Measurements from ENCODE around the gene RPP30.
"Not testable (repeated sequence)": the region's sequence is repeated elsewhere in the genome, so short reads cannot be mapped to it uniquely, and the experiment has no call there.

The RPP30 gene

GRCh38 chr10:90917238-90917967 lies 45.6 kb downstream of the RPP30 start:
- no peak for DNase-seq (ENCODE audit: low read depth)

- no peak for DNase-seq (ENCODE audit: low read depth)
These were observed 46.2 kb downstream of the RPP30 start for GRCh38 chr10:90917968-90918318.

GRCh38 chr10:90919683-90920574 lies 48.2 kb downstream of the RPP30 start:
- DNase-seq (ENCODE audit: low read depth), result no peak

- DNase-seq (ENCODE audit: low read depth), result no peak
These were observed 49.4 kb downstream of the RPP30 start, which contains the start of gene ANKRD1 for GRCh38 chr10:90920986-90921666. ANKRD1 (minus strand) TSS chr10:90921087; CDS start chr10:90921027, 60 bp downstream.

GRCh38 chr10:90921906-90922305 lies 50.1 kb downstream of the RPP30 start:
- DNase-seq (ENCODE audit: low read depth), result no peak

- DNase-seq (ENCODE audit: low read depth), result no peak
These were observed 51.4 kb downstream of the RPP30 start for GRCh38 chr10:90923111-90923731.

GRCh38 chr10:90924552-90924951 lies 52.8 kb downstream of the RPP30 start:
- DNase-seq (ENCODE audit: low read depth), result no peak

- no peak for DNase-seq (ENCODE audit: low read depth)
These were observed 53.6 kb downstream of the RPP30 start for GRCh38 chr10:90925079-90926029.

GRCh38 chr10:90927293-90927692 lies 55.5 kb downstream of the RPP30 start:
- no peak for DNase-seq (ENCODE audit: low read depth)

GRCh38 chr10:90929179-90929578 lies 57.4 kb downstream of the RPP30 start:
- DNase-seq (ENCODE audit: low read depth), result no peak

- DNase-seq (ENCODE audit: low read depth), result no peak
These were observed 58.5 kb downstream of the RPP30 start for GRCh38 chr10:90930070-90930837.

- DNase-seq (ENCODE audit: low read depth), result no peak
These were observed 59.4 kb downstream of the RPP30 start for GRCh38 chr10:90930971-90931871.

- DNase-seq (ENCODE audit: low read depth), result no peak
These were observed 64.0 kb downstream of the RPP30 start for GRCh38 chr10:90935581-90936275.

- DNase-seq (ENCODE audit: low read depth), result no peak
These were observed 64.5 kb downstream of the RPP30 start for GRCh38 chr10:90936276-90936659.

- DNase-seq (ENCODE audit: low read depth), result no peak
These were observed 66.0 kb downstream of the RPP30 start for GRCh38 chr10:90937645-90938258.

- no peak for DNase-seq (ENCODE audit: low read depth)
These were observed 67.3 kb downstream of the RPP30 start for GRCh38 chr10:90939116-90939515.

GRCh38 chr10:90939648-90940047 lies 67.9 kb downstream of the RPP30 start:
- no peak for DNase-seq (ENCODE audit: low read depth)

- DNase-seq (ENCODE audit: low read depth), result not testable (repeated sequence)
These were observed 71.2 kb downstream of the RPP30 start for GRCh38 chr10:90942980-90943379.
